ENCODE results near the gene NCOA1.
"Not testable (repeated sequence)": the region's sequence is repeated elsewhere in the genome, so short reads cannot be mapped to it uniquely, and the experiment has no call there.

The NCOA1 gene

GRCh38 chr2:24474053-24474452 is 17.0 kb upstream of the NCOA1 start:
- DNase-seq (ENCODE audit: low read depth) = no peak

DNA sequence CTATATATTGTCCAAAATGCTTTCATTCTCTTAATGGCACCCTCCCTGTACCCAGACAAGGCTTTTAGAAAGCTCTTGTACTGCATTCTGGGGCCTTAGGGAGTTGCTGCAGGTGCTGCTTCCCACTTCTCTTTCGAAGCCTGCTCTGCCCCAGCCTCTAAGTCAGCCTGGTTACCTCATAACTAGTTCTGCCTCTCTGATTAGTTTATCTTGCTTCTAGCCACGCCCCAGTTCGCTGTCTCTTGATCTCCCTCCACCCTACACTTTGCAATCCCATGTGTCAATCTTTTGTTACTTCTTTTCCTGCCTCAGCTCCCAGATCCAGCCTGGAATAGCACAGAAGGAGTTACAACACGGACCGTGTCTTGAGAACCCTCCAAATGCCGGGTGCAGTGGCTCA is 13.8 kb upstream of the NCOA1 start:
- DNase-seq (ENCODE audit: low read depth) = no peak

DNA sequence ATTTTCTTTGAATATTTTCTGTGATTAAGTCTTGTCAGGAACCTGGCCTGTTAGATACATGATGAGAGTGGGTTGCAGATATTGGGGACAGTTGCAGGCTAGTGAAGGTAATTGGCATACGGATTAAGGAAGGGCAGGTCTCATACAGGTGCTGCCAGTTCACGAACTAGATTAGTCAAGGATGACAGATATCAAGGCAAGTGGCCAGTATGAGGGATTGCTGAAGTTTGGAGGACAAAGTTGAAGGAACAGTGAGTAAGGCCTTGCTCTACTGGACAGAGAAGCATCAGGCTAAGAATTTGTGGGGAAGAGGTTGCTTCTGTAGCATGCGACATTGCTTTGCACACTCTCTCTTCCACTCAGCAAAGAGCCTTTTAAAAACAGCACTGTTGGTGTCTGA is 12.8 kb upstream of the NCOA1 start:
- no peak for DNase-seq (ENCODE audit: low read depth)

DNA sequence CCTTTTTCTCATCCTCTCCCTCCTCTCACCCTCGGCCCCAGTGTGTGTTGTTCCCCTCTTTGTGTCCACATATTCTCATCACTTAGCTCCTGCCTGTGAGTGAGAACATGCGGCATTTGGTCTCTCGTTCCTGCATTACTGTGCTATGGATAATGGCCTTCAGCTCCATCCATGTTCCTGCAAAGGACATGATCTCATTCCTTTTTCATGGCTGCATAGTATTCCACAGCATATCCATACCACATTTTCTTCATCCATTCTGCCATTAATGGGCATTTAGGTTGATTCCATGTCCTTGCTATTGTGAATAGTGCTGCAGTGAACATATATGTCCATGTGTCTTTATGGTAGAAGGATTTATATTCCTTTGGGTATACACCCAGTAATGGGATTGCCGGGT is 10.8 kb upstream of the NCOA1 start:
- DNase-seq (ENCODE audit: low read depth) = no peak

- no peak for DNase-seq (ENCODE audit: low read depth)
Measured at GRCh38 chr2:24482251-24482971, 8.6 kb upstream of the NCOA1 start.

DNA sequence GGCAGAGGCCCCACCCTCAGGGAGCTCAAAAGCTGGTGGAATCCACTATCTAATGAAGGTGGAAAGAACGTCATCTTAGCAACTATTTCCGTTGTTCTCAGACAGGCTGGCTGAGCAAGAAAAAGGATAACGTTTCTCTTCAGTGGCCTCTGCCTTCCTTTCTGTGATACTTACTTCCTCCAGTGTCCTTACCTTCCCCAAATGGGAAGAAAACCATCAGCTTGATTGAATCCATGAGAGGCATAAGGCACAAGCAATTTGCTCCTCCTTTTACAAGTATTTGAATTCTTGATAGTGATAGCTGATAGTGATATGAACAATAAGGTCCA is 8.1 kb upstream of the NCOA1 start:
- DNase-seq (ENCODE audit: low read depth) = no peak

- DNase-seq (ENCODE audit: low read depth) = not testable (repeated sequence)
Measured at GRCh38 chr2:24484677-24485076, 6.4 kb upstream of the NCOA1 start.

DNA sequence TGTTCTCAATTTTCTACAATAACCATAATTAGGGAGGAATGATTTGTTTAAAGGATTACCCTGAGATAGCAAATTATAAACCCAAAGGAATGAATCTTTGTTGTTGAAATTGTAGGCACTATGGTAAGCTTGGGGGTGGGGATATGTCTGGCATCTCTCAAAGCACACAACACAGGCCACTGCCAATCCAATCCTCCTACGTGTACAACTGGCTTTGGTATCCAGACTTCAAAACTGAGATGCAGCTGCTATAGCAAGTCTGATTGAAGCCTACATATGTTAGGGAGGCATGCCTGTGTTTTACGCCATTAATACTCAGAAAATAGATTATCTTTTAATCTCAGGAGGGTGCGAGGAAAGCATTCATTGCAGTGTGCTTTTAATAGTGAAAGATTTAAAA is 5.9 kb upstream of the NCOA1 start:
- no peak for DNase-seq (ENCODE audit: low read depth)

- DNase-seq (ENCODE audit: low read depth) = no peak
Measured at GRCh38 chr2:24486636-24487205, 4.3 kb upstream of the NCOA1 start.

GRCh38 chr2:24489465-24490180 is 1.4 kb upstream of the NCOA1 start:
- no peak for DNase-seq (ENCODE audit: low read depth)

GRCh38 chr2:24490181-24490689 is 819 bp upstream of the NCOA1 start:
- peak; percentile 62 for DNase-seq (ENCODE audit: low read depth)

DNA sequence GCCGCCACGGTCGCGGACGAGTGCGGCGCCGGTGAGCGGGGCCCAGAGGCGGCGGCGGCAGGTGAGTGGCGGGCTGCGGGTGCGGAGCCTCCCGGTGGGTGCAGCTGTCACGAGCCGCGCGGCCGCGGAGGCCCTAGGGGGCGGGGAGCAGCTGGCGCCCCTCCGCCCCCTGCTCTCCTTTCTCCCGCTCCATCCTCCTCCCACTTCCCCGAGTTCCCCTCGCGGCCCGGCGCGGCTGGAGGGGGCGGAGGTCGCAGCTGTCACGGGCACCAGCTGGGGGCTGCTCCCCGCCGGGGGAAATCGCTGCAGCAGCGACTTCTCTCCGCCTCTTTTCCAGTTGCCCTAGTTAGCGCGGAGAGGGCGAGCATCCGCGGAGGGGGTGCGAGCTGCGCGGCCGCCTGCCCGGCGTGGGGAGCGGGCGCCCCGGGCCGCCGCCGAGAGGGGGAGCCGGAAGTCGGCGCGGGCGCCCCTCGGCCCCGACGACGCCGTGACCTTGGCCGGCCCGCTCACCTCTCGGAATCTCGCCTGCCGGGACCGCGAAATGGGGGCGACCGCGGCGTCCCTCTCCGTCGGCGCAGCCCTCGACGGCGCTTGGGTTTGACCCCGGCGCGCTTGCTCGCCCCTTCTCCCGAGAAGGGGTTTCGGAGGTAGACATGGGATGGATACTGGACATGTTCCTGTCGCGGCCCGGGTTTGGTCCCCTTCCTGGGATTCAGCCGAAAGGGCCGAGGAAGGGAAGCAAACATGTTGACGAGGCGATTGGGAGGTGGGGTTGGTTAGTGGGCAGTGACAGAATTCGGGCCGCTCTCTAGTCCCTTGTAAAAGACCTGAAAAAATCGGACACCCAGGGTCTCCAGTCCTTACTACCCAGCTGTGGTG is 727 bp downstream of the NCOA1 start:
- peak; percentile 48 for DNase-seq (ENCODE audit: low read depth)

DNA sequence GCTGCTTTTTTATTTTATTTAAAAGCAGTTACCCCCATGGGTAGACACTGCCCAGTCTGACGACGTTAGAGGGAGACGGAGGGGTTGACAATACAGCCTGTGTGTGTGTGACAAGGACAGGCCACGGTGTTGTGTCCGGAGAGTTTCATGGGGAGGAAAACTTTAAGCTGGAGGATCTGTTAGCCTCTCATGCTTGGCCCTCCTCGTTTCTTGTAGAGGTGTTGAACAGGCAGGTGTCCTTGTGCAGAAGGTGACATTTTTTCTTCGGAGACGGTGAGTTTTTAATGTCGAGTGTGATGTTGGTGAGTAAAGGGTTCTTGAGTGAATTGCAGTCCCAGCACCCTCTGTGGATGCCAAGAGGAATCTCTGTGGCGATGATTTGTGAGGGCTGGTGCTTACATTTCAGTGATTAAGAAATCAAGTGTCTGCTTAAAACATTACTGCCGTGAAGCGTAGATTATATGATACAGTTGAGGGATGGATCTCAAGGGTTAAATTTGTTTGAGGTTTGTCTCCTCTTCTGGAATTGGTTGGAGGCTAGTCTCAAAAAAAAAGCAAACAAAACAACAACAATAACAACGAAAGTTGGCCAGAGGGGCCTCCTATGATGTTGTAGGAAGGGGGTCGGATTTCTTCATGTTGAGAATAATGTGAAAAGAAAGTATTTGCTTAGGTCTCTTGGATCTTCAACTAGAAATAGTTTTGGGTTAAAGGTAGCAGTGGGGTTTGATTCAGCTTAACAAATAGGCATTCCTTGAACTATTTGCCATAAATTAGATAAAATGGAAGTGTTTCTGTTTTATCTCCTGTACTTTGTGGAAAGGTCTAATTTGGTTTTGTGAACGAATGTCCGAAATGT is 1.6 kb downstream of the NCOA1 start:
- no peak for DNase-seq (ENCODE audit: low read depth)

DNA sequence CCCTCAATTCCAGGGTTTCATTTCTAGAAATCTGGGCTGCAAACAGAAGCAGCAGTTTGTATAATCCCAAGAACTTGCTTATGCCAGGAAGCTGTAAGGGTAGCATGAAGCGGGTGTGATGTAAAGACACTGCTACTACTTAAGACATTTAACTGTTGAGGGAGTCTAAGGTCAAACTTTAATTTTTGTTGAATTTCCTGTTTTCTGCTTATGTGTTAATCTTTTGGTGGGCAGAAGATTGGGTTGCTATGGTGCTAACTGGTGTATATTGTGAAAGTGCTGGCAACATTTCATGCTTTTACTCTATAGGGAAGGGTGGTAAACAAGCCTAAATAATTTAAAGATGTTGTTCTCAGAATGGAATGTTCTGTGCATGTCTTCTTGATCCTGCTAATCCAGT is 2.7 kb downstream of the NCOA1 start:
- no peak for DNase-seq (ENCODE audit: low read depth)

GRCh38 chr2:24494410-24494809 is 3.4 kb downstream of the NCOA1 start:
- no peak for DNase-seq (ENCODE audit: low read depth)

DNA sequence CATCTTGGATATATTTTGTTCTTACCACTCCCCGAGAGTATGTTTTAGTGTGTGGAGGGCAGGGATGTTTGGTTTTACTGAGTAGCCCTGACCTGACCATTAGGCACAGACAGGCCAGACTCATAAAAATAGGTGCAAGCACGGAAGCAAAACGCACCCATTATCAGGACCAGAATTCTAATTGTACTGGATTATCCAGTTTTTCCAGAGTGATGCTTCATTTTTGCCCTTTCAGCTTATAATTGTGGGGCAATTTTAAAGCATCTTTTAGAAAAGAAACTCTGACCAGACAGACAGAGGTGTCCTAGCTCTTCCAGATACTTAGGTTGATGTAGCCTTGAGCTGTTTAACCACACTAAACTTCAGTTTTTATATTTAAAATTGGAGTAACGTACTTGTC is 4.4 kb downstream of the NCOA1 start:
- no peak for DNase-seq (ENCODE audit: low read depth)

DNA sequence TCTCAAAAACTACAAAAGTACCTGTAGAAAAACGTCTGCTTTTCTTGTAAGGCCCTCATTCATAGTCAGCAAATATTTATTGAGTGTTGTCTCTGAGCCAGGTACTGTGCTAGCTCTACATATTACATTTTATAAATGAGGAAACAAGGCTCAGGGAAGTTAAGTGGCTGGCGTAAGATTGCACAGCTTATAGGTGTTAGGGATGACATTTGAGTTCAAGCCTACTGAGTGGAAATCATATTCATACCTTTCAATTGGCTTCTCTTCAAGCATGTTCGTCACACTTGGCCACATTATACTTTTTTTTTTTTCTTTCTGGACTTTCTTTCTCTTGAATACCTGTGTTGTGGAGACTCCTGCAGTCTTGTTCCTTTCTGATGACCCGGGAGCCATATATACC is 5.9 kb downstream of the NCOA1 start:
- no peak for DNase-seq (ENCODE audit: low read depth)

DNA sequence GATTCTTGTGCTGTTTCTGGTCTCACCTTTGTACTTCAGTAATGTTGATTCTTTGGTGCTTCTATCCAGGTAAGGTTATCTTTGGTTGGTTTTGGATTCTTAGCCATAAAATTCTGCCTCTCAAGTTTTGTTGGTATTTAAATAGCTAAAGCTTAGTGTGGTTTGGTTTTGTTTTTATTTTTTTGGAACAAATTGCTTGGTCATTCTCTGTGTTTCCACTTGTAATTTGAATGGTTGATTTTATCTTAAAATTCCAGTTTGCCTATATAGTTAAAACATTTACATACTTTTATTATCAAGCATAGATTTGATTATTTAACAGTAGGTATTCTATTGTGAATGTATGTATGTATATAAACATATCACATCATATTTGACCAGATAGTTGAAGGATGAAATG is 6.6 kb downstream of the NCOA1 start:
- no peak for DNase-seq (ENCODE audit: low read depth)

DNA sequence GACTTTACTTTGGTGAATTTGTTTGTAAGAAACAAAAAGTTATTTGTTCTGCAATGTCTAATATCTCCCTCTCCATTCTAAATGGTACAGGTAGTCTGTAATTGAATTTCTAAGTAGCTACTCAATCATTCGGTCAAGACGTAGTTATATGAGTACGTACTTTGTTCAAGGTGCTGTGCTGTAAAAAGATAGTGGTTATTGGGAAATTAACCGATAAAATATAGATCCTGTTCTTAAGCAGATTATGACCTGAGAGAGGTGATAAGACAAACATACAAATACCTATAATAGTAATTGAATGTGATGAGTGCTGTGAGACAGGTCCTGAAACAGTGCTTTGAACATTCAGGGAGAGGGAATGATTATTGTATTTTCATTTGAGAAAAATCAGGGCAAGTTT is 7.1 kb downstream of the NCOA1 start:
- no peak for DNase-seq (ENCODE audit: low read depth)

- no peak for DNase-seq (ENCODE audit: low read depth)
Measured at GRCh38 chr2:24501813-24502212, 10.8 kb downstream of the NCOA1 start.

GRCh38 chr2:24505534-24506275 is 14.7 kb downstream of the NCOA1 start:
- DNase-seq (ENCODE audit: low read depth) = no peak
